Endothelial cell of umbilical vein (primary cell): ENCODE results near the gene EIF1AD.

ENCODE experiments used
- EZH2 ChIP-seq: IDR thresholded peaks from 2 replicates; pipeline ENCODE4 v1.6.1; 2012; ENCODE audit warnings: borderline replicate concordance, low read depth, mild to moderate bottlenecking, moderate library complexity, low read length, inconsistent platforms; ENCODE audit not compliant: severe bottlenecking
- POLR2A ChIP-seq: IDR thresholded peaks from 2 replicates; pipeline ENCODE4 v1.6.1; 2012; ENCODE audit warnings: low read depth, mild to moderate bottlenecking, control low read depth, low read length
- POLR2AphosphoS5 ChIP-seq: IDR thresholded peaks from 2 replicates; pipeline ENCODE4 v1.6.1; 2012; ENCODE audit warnings: low read depth, mild to moderate bottlenecking, control low read depth, low read length, moderate library complexity; ENCODE audit not compliant: insufficient read depth
- TF ChIP-seq, protein P1 (sequence below), 2 donors: IDR thresholded peaks; 1 replicate in 1 of 2; 2 replicates in 1 of 2; pipeline ENCODE4 v1.5.1; 2011; ENCODE audit warnings: low read length in 2 of 2, mild to moderate bottlenecking in 2 of 2, moderate library complexity in 2 of 2, control low read depth in 1 of 2, inconsistent platforms in 1 of 2, low read depth in 1 of 2; ENCODE audit not compliant: insufficient read depth in 1 of 2; ENCODE audit errors: extremely low read depth in 1 of 2

DNA sequence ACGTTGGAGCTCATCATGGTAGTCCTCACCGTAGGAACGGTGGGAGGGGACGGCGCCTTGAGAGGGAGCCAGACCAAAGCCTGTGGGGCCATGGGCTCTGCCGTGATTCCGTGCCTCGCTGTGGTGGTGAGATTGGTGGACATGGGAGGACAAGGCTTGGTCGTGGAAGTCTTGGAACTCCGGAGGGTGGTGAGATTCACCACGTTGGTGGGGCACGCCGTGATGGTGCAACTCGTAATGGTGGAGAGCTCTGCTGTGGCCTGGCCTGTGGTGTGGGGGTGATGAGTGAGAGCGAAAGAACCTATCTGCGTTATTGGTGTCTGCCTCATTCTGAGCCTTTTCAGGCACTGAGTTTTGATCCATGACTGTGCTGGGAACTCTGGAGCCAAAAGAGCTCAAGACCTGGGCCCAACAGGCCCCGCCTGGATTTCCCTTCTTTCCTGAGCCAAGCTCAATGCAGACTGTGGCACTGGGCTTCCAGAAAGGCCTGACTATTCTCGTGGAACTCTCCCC is 24.1 kb upstream of the EIF1AD start, which contains the start of gene CATSPER1:
- TF ChIP-seq EZH2 = no peak
- TF ChIP-seq, protein P1, sequence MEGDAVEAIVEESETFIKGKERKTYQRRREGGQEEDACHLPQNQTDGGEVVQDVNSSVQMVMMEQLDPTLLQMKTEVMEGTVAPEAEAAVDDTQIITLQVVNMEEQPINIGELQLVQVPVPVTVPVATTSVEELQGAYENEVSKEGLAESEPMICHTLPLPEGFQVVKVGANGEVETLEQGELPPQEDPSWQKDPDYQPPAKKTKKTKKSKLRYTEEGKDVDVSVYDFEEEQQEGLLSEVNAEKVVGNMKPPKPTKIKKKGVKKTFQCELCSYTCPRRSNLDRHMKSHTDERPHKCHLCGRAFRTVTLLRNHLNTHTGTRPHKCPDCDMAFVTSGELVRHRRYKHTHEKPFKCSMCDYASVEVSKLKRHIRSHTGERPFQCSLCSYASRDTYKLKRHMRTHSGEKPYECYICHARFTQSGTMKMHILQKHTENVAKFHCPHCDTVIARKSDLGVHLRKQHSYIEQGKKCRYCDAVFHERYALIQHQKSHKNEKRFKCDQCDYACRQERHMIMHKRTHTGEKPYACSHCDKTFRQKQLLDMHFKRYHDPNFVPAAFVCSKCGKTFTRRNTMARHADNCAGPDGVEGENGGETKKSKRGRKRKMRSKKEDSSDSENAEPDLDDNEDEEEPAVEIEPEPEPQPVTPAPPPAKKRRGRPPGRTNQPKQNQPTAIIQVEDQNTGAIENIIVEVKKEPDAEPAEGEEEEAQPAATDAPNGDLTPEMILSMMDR (IDR thresholded peaks at IDR 0.05; ENCODE audit: extremely low read depth in 1 of 2, insufficient read depth in 1 of 2, low read depth in 1 of 2, low read length in 2 of 2) = no peak
- TF ChIP-seq POLR2AphosphoS5 = no peak
- no peak for TF ChIP-seq POLR2A
